ENCODE measurements around the gene TRIM65. TPM values are rescaled to one million over a fixed set of nuclear protein-coding genes. Genes with fewer than 3 reads are reported as not detected.

The TRIM65 gene
- total and polyA plus RNA-seq, 2 of the 13 experiments (the other 11 are each of a cell fraction or from before 2014, with no cell fraction given): 10.3 to 22.4 TPM

GRCh38 chr17:75845058-75845711 is 51.6 kb downstream of the TRIM65 start (continued):
- no peak for TF ChIP-seq GATA4 (IDR thresholded peaks at IDR 0.05; ENCODE audit: borderline replicate concordance, low read depth)
- no peak for TF ChIP-seq PRDM4 (CRISPR knock-in tag; IDR thresholded peaks at IDR 0.05; ENCODE audit: borderline replicate concordance)
- no peak for TF ChIP-seq ZNF18 (CRISPR knock-in tag; IDR thresholded peaks at IDR 0.05; ENCODE audit: insufficient replicate concordance)
- TF ChIP-seq ZNF792 (CRISPR knock-in tag; IDR thresholded peaks at IDR 0.05): peak; percentile 71
- no peak for TF ChIP-seq ZNF558 (CRISPR knock-in tag; IDR thresholded peaks at IDR 0.05; ENCODE audit: borderline replicate concordance)
- peak; percentile 62 for TF ChIP-seq STAG1 (CRISPR knock-in tag; IDR thresholded peaks at IDR 0.05)
- no peak for TF ChIP-seq CBFB (CRISPR knock-in tag; IDR thresholded peaks at IDR 0.05)
- TF ChIP-seq ARNTL (CRISPR knock-in tag; IDR thresholded peaks at IDR 0.05): no peak
- TF ChIP-seq ZBTB8A (CRISPR knock-in tag; IDR thresholded peaks at IDR 0.05; ENCODE audit: borderline replicate concordance, low read depth): no peak
- TF ChIP-seq DZIP1 (CRISPR knock-in tag; IDR thresholded peaks at IDR 0.05): no peak; the same call in 1 of the 2 replicates
- TF ChIP-seq NBN (conservative IDR thresholded peaks at IDR 0.05): no peak
- TF ChIP-seq ZNF652 (CRISPR knock-in tag; IDR thresholded peaks at IDR 0.05; ENCODE audit: borderline replicate concordance, low read depth): no peak
- no peak for TF ChIP-seq FOXM1 (CRISPR knock-in tag; IDR thresholded peaks at IDR 0.05)
- peak; percentile 84 for TF ChIP-seq ERF (CRISPR knock-in tag; IDR thresholded peaks at IDR 0.05)
- TF ChIP-seq ZNF337 (CRISPR knock-in tag; IDR thresholded peaks at IDR 0.05; ENCODE audit: borderline replicate concordance, low read depth): no peak
- no peak for TF ChIP-seq PTBP1 (IDR thresholded peaks at IDR 0.05; ENCODE audit: low read depth, low read length, poor library complexity, severe bottlenecking)
- TF ChIP-seq ZNF772 (CRISPR knock-in tag; IDR thresholded peaks at IDR 0.05): peak; percentile 61; the same call in 1 of the 2 replicates
- no peak; the same call in 1 of the 2 replicates for TF ChIP-seq SIN3A (IDR thresholded peaks at IDR 0.05; ENCODE audit: borderline replicate concordance, low read depth, low read length)
- peak; percentile 67 for TF ChIP-seq AGO1 (IDR thresholded peaks at IDR 0.05; ENCODE audit: low read depth, low read length, poor library complexity, severe bottlenecking)
- no peak; the same call in 1 of the 2 replicates for TF ChIP-seq CREM (IDR thresholded peaks at IDR 0.05)
- TF ChIP-seq CREM (CRISPR knock-in tag; IDR thresholded peaks at IDR 0.05): no peak
- TF ChIP-seq NFE2L1 (CRISPR knock-in tag; IDR thresholded peaks at IDR 0.05; ENCODE audit: borderline replicate concordance): no peak
- TF ChIP-seq MAFF (IDR thresholded peaks at IDR 0.05; ENCODE audit: low read depth, low read length): no peak
- no peak; the same call in 1 of the 2 replicates for TF ChIP-seq ZNF12 (CRISPR knock-in tag; IDR thresholded peaks at IDR 0.05)
- TF ChIP-seq ZSCAN9 (CRISPR knock-in tag; IDR thresholded peaks at IDR 0.05; ENCODE audit: borderline replicate concordance): no peak
- TF ChIP-seq ZNF501 (CRISPR knock-in tag; IDR thresholded peaks at IDR 0.05): 0 out of 2 replicates have a peak, but pooled peaks have one; percentile 29

Data from HepG2 (cell line).